OCI-LY7 (cell line): ENCODE data around the gene NACC2.

Source experiments
- CTCF ChIP-seq: fragments of 200-600 bp; sonication (generic); conservative IDR thresholded peaks from 2 replicates; pipeline ENCODE4 v1.5.1; 2014; ENCODE audit warnings: mild to moderate bottlenecking, antibody characterized with exemption, low read length, moderate library complexity, mixed read lengths
- EZH2phosphoT487 ChIP-seq: fragments of 200-600 bp; sonication (generic); IDR thresholded peaks from 2 replicates; pipeline ENCODE4 v1.6.1; 2018; ENCODE audit warnings: low read depth, borderline replicate concordance, mild to moderate bottlenecking, mixed run types, antibody characterized with exemption, low read length, moderate library complexity, mixed read lengths

GRCh38 chr9:136133191-136133958 lies 38.3 kb upstream of the NACC2 start:
- TF ChIP-seq CTCF, result peak; percentile 60
- TF ChIP-seq EZH2phosphoT487, result no peak
